HG02588 (cell line): ENCODE measurements around the gene HDAC4.

Experiments used
- ATAC-seq: cut with Tn5 transposase; IDR thresholded peaks from one replicate; pipeline ENCODE4 v1.9.1; 2021; ENCODE audit warnings: mild to moderate bottlenecking, moderate library complexity; ENCODE audit not compliant: unreplicated experiment

HDAC4 gene

GRCh38 chr2:239429473-239430350 is 28.9 kb upstream of the HDAC4 start:
- ATAC-seq, result no peak

DNA sequence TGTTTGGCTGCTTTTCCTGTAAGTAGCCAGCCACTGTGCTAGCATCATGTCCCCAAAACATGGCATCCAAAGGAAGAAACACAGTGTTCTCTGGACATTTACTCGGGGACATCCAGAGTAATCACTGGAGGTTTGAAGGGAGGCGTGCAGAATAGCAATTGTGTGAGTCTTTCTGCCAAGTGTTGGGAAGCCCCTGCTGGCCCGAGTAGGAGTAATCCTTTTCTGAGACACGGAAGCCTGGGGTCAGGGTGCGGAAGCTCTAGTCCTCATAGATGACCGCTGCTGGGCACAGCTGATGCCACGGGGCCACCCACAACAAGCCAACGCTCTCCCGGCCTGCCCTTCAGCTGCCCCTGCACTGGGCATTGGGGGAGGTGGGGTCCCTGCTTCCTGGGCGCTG is 24.8 kb upstream of the HDAC4 start:
- ATAC-seq, result no peak

- no peak for ATAC-seq
These were observed 23.7 kb upstream of the HDAC4 start for GRCh38 chr2:239424337-239425045.

DNA sequence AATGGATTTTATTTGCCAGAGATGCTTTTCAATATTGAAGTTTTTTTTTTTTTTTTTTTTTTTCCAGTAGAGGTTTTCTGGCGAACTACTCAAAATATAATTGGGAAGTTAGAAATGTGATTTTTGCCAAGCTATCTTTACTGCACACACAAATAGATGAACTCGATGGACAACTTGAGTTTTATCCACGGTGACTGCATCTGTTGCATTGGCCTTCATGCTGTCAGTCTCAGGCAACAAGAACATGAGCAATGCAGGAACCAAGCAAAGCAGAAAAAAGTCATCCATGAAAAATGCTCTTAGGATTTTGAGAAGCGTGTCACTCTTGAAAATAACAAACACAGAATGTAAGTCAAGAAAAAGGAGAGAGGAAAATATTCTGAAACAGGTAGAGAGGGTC is 22.7 kb upstream of the HDAC4 start:
- ATAC-seq, result no peak

DNA sequence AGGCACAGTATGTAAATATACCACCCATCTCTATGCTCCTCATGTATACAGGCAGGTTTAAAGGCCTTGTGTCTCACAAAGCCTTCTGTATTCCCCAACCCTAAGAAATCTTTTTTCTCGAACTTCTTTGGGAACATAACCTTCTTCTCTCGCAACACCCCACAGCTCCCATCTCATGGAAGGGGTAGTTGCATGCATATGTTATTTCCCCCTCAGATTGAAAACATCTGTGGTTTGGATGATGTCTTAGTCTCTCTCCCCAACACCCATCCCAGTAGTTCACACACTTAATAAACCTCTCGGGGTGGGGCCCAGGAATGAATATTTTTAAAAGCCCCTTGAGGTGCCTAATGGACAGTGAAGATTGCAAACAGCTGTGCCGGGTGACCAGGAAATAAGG is 21.0 kb upstream of the HDAC4 start:
- no peak for ATAC-seq

GRCh38 chr2:239420082-239420481 is 19.3 kb upstream of the HDAC4 start:
- ATAC-seq, result no peak

DNA sequence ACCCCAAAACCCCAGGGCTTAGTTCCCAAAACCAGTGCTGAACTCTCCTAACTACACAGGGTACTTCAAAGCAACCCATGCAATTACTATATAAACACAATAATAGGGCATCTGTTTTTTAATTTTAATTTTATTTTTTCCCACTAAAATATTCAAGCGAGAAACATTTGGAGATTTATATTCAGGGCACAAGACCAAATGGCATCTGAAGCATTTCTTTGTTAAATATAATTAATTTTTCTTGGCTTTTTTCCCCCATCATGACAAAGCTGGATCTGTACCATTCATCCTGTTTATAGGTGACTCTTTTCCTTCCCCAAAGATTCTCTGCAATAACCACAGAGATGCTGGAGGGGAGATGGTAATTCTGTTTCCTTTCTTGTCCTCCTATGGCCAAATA is 18.1 kb upstream of the HDAC4 start:
- no peak for ATAC-seq

DNA sequence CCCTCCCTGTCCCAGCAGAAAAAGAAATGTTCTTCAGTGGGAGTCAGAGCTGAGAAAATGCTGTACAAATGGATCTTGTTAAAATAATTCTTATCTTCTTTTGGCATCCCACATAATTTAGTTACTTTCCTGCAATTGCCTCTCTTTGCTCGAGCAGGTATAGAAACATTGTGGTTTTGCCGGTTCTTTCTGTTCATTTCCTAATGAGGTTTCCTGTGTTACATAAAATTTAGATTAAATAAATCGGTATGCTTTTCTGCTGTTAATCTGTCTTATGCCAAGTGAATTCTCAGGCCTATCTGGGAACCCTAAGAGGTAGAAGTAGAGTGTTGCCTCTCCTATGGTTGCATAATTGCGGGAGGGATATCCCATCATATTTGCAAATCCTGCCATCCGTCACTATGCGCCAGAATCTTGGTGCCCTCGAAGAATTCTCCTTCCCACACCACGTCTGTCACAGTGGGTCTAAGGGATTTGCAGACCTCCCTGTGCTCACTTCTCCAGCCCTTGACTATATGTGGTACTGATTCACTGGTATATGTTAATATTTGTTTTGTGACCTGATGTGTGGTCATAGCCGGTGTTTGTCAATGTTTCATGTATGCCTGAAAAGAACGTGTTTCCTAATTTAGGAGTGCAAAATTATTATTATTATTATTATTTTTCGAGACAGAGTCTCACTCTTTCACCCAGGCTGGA is 12.2 kb upstream of the HDAC4 start:
- ATAC-seq, result no peak

DNA sequence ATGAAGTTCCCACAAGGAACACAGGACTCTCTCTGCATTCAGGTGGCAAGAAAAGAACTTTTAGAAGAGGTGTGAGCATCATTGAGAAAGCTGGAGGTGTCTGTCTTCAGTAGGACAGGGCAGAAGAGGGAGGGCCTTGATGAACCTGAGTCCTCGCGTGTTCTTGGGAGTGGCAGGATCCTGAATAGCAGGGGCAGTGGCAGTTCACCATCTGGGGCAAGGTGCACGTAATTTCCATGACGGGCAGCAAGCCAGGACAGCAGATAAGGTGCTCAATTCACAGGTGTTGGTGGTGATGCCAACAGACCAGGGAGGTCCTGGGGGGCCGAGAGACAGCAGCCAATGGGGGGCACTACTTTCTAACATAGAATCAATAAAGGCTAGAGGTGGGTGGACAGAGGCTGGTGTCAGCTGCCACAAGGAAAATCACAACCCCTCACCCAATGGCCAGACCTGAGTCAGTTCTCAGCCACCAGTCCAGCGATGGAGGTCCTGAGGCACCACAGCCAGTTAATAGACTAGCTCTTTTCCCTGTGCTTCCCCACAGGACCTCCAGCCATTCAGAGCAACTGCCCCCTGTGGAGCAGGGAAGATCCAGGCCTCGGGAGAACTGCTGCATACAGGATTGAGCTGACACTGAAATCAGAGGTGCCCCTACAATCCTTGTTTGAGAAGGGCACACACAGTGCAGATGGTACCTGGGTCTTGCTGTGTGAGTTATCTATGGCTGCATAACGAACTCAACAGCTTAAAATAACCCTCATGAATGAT is 10.9 kb upstream of the HDAC4 start:
- no peak for ATAC-seq

- ATAC-seq, result no peak
These were observed 10.3 kb upstream of the HDAC4 start for GRCh38 chr2:239411117-239411516.

GRCh38 chr2:239409976-239410375 is 9.2 kb upstream of the HDAC4 start:
- no peak for ATAC-seq

- no peak for ATAC-seq
These were observed 6.3 kb upstream of the HDAC4 start for GRCh38 chr2:239407112-239407511.

DNA sequence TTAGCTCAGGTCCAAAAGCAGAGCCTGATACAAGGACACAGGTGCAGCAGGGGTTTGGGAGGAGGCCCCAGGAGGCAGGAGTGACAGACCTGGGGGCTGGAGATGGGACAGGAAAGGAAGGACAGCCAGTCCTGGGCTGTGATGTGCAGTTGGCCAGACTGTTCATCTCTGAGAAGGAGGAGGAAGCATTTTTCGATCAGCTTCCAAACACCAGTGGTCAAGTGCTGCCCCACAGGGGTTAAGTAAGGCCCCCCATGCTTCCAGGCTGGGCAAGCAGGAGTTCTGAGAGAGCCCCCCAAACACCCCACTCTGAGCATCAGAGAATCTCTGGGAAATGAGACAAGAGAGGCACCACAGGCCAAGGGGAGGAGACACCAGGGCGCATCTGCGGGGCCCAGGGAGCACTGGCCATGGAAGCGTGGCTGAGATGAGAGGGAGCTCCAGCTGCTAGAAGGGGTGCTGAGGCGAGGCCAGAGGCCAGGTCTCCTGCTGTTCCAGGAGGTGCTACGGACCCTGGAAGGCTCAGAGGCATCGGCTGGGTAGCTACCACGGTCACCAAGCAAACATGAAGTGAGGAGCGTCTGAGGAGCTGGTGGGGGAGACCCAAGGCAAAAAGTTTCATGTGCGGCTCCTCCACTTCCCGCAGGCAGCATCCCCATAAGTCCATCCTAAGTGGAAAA is 5.6 kb upstream of the HDAC4 start:
- ATAC-seq, result no peak

DNA sequence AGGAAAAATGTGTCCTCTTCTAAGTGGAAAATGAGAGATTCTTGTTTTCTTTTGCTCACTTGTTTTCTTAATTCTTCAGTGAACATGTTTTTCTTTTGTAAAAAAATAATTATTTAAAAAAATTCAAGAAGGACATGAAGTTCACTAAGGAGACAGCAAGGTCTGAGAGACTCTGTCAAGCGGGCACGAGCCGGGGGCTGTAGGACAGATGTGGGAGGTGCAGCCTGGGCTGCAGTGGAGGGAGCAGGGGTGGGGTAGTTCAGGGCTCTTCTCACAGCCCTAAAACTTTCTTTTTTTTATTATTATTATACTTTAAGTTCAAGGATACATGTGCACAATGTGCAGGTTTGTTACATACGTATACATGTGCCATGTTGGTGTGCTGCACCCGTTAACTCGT is 4.3 kb upstream of the HDAC4 start:
- ATAC-seq, result no peak

GRCh38 chr2:239402666-239403065 is 1.8 kb upstream of the HDAC4 start:
- no peak for ATAC-seq

- peak; percentile 7 for ATAC-seq
These were observed 1.0 kb upstream of the HDAC4 start for GRCh38 chr2:239401881-239402233.

DNA sequence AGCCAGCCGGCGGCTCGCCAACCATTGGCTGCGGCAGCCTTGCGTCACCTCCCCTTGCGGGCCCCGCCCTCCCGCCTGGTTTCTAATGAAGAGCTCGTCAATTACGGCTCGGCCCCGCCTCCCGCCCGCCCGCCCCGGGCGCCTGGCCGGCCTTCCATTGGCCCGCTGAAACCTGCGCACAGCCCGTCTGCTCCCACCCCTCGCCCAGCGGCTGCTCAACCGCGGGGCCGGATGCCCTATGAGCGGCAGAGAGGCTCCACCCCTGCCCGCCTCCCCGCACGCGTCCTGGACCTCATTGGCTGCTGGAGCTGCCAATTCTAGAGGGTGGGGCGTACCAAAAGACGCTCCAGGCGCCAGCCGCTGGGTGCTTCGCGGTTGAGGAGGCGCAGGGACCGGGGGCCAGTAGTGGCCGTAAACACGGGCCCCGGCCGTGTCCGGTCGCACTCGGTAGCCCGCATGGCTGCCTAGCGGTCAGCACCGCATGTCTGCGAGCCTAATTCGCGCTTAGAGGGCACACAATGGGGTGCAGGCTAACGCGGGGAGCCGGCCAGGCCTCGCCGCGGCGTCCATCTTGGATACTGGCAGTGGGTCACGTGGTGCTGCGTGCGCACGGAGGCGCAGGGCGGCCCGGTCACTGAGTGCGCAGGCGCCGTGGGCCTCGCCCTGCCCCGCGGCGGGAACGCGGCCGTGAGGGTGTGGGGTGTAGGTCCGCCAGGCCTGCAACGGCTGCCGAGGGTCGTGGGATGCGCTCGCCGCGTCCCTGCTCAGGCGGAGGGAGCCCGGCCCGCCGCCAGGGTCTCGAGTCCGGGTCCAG is 454 bp upstream of the HDAC4 start:
- peak; percentile 87 for ATAC-seq

GRCh38 chr2:239399921-239400595 is 762 bp downstream of the HDAC4 start:
- ATAC-seq, result no peak

DNA sequence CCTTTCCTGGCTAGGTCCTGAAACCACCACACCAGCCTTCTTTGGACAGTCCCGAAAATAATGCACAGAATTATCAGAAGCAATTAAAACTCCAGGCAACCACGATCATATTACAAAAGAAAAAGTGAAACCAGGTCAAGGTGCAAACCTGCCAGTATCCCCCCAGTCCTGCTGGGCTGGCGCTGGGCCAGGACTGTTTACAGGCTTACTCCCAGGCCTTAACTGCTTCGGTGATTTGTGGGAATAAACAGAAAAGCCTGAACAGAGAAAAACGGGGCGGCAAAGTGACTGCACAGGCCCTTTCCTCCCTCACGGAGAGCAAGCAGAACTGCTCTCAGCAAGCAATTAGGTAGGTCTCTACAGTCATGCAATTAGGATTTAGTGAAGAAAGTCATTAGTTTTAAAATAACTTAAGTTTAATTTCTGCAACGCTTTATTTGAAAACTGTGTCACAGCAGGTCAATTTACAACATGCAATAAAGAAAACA is 1.3 kb downstream of the HDAC4 start:
- ATAC-seq, result no peak
